GM21825 (cell line): ENCODE measurements around the gene RNF213.

Experiments used
- ATAC-seq: cut with Tn5 transposase; IDR thresholded peaks from one replicate; pipeline ENCODE4 v1.9.1; 2021; ENCODE audit warnings: mild to moderate bottlenecking, moderate library complexity; ENCODE audit not compliant: unreplicated experiment

The RNF213 gene

GRCh38 chr17:80445007-80445725 lies 184.5 kb downstream of the RNF213 start:
- no peak for ATAC-seq

- no peak for ATAC-seq
Measured at GRCh38 chr17:80445726-80446110, 185.1 kb downstream of the RNF213 start.

- no peak for ATAC-seq
Measured at GRCh38 chr17:80446645-80447405, 186.2 kb downstream of the RNF213 start.

GRCh38 chr17:80447790-80448189 lies 187.1 kb downstream of the RNF213 start:
- ATAC-seq: no peak
